ENCODE results near the gene FLRT2.

FLRT2 gene

DNA sequence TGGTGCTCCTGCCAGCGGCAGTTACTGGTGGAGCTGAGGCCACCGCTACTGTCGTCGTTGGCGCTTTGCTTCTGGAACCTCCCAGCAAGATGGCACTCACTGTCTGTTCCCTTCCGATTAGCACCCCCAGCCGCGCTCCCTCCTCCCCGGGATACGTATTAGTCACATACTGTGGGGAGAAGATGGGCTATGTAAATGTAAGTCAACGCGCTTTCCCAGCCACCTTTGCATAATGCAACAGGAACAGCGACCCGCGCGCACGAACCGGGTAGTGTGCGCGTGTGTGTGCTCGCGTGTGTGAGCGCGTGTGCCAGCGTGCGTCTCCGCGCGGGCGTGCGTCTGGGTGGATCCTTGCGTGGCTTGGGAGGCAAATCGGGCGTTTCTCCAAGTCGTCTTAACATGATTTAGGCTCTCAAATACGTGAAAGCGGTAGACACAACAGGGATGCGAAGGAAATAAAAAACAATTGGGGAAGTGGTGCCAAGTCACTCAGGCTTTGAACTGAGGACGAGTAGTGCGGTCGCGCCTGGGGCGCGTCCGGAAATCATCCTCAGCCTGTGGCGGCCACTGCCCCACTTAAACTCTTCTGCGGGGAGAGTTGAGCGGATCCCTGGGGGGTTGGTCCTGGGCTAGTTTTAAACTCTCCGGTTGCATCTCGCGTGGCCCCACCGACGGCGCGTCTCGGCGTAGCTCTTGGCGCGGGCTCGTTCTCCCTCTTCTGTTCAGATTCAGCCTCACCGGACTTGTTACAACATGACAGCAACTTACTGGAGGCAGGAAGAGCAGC lies 1.8 kb downstream of the FLRT2 start:
- no peak for DNase-seq

DNA sequence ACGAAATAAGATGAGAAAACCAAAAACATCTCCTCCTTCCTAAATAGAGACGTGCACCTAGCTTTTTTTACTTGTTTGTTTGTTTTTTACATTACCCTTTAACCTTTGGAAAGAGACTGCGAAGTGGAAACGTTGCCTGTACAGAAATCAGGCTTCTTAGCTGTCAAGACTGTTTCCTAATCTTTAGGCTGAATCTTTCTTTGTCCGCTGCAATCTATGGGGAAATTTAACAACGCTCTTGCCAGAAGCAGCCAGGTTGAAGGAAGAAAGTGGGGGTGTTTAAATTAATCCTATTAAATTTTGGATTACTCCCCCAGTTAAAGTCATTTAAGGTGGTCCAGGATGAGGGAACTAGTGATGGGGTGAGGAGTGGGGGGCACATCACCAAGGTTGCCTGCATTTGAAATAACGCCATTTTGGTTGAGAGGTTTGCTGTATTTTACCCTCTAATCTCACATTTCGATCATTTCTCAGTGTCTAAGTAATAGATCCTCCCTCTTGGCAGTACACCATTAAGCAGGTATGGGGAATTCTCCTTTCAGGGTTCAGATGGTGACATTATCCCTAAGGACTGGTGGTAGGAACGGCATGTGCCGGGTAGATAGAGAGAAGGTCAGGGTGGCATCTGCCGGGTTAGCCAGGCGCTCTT lies 2.6 kb downstream of the FLRT2 start:
- DNase-seq: no peak

DNA sequence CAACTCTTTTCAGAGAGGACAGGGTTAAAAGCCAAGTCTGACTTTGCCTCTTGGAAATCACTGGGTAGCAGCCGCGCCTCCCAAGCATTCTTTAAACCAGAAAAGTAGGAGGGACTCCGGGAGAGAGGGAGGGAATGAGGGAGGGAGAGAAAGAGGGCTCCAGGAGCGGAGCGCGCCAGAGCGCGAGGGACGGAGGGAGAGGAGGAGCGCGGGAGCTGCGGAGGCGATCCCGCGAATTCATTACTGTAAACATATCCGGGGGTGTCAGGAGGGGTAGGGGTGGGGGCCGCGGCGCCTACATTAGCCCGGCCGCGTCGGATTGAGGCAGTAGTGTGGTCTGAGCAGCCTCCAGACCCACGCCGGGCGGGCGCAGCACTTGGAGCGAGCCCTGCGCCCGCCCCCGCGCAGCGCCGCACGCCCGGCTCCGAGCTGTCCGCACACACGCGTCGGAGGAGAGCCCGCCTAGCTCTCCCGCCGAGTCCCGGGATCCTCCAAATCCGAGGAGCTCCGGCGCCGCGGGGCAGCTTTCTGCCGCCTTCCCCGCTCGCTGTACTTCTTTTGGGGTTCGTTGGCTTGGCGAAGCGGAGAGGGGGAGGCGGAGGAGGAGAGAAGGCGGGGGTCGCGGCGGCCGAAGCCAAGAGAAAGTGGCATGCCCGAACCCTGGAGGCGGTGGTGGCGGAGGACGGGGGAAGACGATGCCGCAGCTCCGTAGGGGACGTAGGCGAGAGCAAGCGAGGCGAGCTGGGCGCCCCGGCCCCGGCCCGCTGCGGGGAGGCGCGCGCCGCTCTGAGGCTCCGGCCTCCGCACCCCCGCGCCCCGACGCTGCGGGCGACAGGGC lies 3.3 kb downstream of the FLRT2 start:
- DNase-seq: no peak

DNA sequence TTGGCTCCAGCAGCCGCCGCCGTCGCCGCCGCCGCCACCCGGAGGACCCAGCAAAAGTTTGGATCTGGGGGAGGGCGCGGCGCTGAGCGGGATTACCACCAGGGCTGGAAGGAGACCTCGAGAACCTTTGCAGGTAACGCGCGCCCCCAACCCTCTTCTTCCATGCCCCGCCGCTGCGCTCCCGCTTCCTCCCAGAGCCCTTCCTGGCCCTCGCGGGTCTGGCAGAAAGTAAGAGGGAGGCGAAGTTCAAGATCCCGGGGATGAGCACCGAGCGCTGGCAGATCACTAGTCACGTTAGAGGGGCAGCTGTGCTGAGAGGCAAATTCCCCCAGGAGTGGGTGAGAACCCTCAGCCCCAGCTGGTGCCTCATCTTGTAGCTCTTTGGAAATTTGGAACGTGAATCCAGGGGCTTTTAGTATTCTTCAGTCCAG lies 3.9 kb downstream of the FLRT2 start:
- DNase-seq: no peak

DNA sequence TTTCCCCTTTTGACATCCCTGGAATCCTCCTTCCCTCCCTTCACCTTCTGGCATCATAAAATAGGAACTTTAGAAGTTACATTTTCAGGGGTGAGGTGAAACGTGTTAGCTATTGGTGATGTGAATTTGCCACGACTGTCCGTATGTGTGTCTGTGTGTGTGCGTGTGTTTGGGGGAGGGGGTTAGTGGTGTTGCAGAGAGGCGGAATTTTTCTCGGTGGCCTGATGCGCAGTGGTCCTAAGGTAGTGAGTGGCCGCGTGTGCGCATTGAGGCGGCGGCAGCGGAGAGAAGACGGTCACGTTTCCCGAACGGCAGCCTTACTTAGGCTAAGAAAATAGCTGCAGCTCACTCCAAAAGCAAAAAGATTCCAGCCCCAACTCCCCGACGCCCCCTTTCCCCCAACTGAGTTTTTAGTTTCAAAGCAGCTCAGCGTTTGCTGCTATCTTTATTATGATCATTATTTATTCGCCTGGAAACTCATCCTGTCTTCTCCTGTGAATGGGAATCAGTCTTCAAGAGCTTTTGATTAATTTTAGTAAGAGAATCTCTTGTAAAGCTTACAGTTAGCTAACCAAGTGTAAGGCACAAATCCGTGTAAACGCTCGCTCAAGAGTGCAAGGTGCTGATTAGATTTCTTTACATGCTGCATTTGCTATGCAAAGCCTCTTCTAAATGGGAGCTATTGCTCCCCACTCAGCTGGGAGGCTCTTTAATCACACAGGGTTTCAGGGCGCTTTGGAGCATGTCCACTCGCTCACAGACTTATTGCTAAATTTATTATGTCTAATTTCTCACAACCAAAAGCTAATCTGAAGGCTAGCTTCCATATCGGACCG lies 4.7 kb downstream of the FLRT2 start:
- no peak for DNase-seq

DNA sequence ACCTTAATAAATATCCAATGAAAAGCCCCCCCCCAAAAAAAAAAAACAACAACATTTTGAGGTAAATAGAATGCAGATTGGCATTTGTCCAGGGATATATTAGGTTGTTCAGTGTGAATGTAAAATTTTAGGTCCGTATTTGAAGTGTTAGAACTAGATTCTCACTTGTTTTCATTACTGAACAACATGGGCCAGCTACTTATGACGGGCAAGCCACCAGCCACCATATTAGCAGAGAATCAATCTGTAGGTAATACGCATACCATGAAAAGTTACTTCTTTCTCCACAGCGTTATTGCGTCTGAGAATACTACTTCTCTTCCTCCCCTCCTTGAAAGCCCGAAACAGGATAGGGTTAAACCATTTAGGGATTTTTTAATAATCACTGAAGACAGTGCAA lies 5.4 kb downstream of the FLRT2 start:
- no peak for DNase-seq

DNA sequence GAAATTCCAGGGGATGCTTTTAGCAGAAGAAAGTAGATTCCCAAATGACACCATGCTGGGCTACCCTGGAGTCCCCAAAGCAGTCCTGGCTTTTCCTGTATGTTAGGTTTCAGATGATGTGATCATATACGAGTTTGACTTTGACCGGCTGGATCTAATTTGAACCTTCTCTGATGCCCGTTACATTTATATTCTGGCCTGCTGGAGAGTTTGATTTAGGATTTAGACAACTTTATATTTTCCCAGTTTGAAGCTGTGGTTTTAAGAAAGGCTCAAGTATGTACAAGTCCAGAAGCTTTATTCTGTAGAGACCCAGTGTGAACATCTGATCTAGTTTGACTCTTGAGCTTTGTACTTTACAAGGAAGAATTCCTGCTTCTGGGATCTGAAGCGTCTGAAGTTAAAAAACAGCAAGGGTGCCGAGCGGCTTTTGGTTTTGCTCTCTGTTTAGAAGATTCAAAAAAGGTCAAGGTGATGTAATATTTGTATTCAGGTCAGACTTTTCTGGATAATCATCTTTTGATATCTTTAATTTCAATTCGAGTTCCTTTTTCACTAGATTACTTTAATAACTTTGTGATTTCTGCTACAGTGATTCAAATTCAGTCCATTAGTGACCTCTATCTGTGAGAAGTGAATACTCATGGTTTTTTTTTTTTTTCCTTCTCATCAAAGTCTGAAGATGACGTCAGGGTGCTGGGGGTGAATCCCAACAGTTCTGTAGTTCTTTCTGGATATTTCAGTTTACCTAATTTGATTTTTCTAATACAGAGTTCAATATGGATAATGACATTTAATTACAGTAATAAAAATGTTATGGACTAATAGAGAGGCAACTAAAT lies 6.3 kb downstream of the FLRT2 start:
- DNase-seq: no peak

DNA sequence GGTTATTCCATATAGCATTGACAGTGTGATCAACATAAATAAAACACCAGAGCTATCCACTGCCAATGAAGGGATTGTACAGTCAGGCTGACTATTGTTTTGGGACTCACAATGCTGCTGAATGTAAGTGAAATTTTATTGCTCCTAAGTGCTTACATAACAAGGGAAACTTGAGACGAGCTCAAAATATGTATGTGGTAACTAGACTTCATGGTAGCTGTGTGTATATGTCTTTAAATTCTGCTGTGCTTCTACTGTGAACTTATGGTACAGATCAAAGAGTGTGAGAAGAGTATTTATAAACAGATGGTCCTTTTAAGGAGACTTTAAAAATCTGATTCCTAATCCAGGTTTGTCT lies 6.9 kb downstream of the FLRT2 start:
- no peak for DNase-seq

DNA sequence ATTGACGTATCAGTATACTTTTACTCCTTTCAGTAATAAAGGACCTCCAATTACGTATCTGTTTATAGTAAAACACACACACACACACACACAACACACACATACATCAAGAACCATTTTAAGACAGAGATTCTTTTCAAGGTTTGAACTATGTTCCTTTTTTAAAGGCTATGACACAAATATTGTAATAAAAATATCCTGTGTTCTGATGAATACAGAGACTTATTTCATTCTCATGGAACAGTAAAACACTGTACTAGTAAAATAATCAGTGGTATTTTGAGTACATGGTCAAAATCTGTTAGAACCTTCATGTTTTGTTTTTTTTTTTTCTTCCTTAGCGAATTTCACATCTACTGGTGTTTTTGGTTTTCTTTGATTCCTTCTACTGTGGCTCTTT lies 7.6 kb downstream of the FLRT2 start:
- no peak for DNase-seq

DNA sequence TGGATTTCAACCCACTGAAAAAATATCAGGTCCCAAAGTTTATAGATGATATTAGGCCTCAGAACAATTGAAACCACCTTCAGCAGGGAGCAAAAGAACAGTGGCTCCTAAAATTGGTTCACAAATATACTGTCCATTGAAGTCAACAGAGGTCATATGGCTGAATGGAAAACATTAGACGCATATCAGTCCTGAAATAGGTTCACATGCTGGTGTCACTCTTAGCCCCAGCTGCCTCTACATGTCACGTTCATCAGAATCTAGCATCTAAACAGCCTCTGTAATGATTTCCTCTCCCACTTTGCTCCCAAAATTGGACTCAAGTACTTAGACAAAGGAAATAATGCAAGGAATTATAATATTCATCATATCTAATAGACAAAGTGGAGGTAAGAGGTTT lies 8.7 kb downstream of the FLRT2 start:
- DNase-seq: no peak

DNA sequence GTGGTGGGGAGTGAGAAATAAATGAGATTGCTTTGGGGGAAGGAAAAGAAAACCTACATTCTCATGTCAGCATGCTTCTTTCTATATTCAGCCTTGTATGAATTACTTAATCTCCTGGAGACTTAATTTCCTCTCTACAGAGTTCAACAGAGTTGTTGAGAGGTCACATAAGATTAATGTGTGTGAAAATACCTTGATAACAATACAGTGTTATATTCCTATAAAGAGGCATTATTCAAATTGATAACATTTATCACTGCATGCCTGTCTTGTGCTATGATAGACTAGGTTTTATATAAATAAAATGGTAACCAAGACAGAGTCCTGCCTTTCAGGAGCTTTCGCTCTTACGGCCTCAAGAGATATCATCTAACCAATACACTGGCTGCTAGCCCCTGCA lies 9.6 kb downstream of the FLRT2 start:
- DNase-seq: no peak

DNA sequence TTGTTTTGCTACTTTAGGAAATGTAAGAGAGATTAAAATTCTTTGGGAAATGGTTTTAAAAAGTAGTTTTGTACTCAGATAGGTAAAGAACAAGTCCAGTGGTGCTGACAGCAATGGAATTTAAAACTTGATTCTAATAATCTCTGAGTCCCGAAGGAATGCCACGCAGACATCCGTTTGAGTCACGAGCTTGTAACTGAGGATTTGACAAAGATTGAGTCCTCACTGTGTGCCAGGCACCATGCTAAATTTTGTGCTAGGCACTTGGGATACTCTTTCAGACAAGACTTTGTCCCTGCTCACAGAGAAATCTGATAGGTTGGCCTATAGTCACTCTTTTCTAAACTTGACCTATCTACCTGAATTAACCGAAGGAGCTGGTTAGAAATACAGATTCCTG lies 12.7 kb downstream of the FLRT2 start:
- DNase-seq: no peak

DNA sequence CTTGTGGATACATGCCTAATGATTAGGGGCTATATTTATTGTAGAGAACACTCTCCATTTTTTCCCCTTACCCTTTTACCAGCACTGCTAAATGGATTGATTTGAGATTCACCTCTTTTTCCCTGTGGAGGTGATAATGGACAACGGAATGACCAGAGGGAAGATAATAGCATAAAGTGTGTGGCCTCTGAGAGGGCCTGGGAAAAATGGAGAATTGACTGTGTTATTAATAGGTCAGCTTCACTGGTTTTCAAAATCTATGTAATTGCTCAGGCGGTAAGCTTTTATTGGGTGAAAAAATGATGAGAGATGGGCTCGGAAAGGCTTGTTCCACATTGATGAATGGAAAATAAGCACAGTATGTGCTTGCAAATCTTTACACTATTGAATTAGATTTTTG lies 15.8 kb downstream of the FLRT2 start:
- no peak for DNase-seq

DNA sequence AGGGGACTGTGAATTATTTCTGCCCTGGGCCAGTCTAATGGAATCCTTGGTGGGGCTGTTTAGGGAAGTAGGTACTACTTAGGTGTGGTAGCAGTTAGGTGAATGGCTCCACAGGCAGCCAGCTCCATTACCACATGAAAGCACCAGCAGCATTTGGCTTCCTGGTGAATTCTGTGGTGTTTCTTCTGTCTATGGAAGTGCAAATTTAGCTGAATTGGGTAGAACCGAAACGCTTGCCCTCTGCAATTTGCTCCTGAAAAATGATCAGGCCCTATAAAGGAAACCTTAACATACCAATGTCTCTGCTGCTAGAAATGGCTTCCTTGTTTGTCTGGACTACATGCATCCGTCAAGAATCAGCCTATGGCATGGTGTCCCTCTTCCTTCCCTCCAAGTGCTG lies 16.4 kb downstream of the FLRT2 start:
- DNase-seq: no peak

DNA sequence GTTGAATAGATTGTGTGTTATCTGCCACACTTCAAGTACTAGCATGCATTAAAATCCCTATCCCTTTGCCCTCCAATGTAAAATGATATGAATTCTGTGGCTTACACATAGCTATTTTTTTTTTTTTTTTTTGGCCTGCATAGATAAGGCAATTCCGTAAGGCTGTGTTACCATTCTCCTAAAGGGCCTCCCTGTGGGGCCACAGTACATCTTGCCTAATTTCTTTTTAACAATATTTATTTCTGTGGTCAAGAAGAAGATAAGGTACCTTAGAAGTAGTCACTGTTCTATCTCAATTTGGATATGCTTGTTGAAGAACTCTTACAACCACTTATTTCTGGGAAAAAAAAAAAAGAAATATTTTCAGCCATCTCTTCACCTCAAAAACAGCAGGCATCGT lies 19.8 kb downstream of the FLRT2 start:
- DNase-seq: no peak

DNA sequence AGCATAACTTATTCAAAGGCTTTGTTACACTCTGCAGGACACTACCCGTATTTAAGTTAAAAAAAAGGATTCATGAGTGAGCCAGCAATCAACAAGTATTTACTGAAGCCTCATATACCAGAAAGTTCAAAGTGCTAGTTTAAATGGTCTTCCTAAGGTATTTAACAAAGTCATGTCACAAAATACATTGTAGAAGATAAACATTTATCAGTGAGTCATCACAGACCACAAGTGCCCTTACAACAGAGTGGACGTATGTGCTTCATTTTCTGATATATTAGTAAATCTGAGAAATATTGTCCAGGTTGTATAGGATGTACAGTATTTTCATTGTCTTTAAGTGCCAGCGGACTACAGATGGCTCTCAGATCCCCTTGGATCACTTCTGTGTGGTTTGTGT lies 24.2 kb downstream of the FLRT2 start:
- no peak for DNase-seq

DNA sequence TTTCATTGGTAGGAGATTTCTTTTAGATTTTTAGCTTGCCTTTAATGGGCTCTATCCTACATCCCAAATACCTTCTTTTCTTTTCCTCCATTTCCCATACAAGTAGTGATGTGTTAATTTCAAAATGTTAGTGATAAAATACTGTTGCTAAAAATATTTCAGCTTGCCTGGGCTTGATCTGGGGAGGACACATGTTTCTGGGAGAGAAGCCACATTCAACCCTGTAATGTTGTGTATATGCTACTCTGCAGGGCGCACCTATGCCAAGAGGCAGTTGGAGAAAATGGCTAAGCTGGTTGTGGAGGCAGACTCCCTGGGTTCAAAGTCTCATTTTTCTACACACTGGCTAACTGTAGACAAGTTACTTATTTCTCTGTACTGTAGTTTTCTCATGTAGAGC lies 26.3 kb downstream of the FLRT2 start:
- no peak for DNase-seq

DNA sequence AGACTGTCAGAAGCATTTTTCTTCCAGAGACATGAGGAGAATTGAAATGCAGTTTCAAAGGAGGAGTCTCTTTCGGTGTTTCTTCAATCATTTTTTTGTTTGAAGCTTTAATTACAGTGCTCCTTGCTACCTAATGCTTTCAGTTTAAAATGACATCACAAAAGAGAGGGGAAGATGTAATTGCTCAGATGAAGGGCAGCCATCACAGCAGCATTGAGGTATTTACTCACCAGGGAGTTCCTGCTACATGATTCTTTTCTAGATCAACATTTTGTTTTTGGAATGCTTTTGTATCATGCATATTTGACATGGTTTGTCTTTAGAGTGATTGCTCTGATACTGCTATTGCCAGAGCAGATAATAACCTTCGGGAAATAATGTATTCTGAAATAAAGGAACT lies 28.6 kb downstream of the FLRT2 start:
- DNase-seq: no peak

DNA sequence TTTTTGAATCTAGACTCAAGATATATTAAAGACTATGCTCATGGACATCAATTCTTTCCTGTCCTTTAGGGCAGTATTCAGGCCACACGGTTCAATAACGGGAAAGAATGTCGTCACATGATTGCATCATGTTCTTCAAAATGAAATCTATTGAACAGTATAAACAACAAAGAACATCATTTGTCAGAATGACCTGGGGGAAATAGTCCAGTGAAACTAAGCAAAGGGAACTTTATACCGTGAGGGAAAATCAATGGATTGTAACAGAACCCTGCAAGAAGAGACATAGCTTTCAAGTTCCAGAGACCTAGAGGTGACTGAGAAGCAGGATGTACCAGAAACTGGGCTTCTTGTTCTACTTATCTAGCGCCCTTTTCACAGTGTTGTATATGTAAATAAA lies 32.7 kb downstream of the FLRT2 start:
- no peak for DNase-seq

DNA sequence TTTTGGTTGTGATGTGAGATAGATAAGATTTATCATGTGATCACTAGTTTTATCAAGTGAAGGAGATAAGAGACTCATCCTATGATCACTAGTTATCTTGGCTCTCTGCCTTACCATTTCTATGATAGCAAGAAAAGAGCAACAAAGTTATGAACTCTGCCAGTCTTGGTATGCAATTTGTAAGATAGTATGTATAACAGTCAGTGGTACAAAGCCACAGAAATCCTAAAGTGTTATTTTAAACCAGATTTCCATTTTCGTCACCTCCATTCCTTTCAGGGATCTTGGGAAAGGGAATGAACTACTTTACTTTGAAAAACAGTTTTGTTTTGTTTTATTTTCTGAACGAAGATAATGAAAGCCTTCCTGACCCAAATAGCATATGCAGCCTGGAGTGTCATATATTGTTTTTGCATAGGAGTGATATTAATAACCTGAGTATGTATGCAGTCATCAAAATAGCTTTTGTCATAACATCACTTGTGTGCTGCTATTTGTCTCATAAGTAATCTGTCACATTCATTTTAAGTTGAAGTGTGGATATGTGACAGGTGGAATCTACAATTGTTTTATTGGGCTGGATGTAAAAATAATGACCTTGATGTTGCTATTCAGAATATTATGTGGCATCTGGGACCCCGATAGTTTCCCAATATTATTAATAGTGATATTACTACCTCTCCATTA lies 35.0 kb downstream of the FLRT2 start:
- DNase-seq: no peak

DNA sequence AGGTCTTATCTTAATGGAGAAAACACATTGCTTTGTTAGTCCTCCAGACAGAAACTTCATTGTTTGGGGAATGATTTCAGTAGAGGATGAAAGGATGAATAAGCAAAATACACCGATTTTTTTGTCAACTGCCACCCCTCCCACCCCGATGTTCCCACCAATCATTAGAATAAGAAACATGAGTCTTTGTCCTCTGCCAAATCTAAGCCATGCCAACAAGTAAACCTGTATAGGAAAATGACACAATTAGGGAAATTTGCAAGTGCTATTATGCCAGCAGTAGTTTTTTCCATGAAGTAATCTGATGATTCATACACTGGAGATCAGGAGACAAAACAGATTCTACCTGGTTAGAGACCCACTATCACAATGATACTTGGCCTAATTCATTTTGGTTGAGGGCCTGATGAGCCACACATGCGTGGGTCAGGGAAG lies 35.9 kb downstream of the FLRT2 start:
- no peak for DNase-seq
